GM12872 (cell line): ENCODE data around the gene HAUS1.

Experiments
- CTCF ChIP-seq: IDR thresholded peaks from 3 replicates; pipeline ENCODE4 v1.5.1; 2011; ENCODE audit warnings: low read depth, mild to moderate bottlenecking, low read length, moderate library complexity; ENCODE audit not compliant: insufficient read depth

Gene HAUS1

GRCh38 chr18:46173393-46174341, 69.5 kb downstream of the HAUS1 start:
- TF ChIP-seq CTCF, result peak; percentile 90

GRCh38 chr18:46174342-46175041, 70.3 kb downstream of the HAUS1 start:
- TF ChIP-seq CTCF, result no peak

- no peak for TF ChIP-seq CTCF
Observed at GRCh38 chr18:46176001-46176400, 71.8 kb downstream of the HAUS1 start.
